HepG2 (cell line): ENCODE results near the gene LSM2. TPM values are rescaled to one million over a fixed set of nuclear protein-coding genes. Genes with fewer than 3 reads are reported as not detected.

Source experiments
- ATAC-seq: fragments of 200-7000 bp; cut with Tn5 transposase; 3 replicates; pipeline ENCODE4 v1.9.1; 2020; ENCODE audit warnings: mild to moderate bottlenecking, moderate library complexity
- BruUV-seq: library from RNA; stranded (reverse); fragments of 400-500 nt; replicated peaks from 2 replicates; lab custom pipeline; 2021; lab: Mats Ljungman, UMichigan
- CTCF ChIA-PET: fragments of 300-600 bp; formaldehyde crosslinking; extraction: SDS; loops from one replicate; lab custom pipeline; 2021; ENCODE audit warnings: low total read pairs, inconsistent platforms, low intra/inter-chr PET ratio; lab: Yijun Ruan, JAX
- POLR2A ChIA-PET: fragments of 350-600 bp; sonication (Branson Sonifier 250); formaldehyde crosslinking; loops from one replicate; lab custom pipeline; 2020; ENCODE audit warnings: antibody characterized with exemption, inconsistent platforms; lab: Yijun Ruan, JAX
- DNase-seq: peaks from one replicate; pipeline ENCODE4 v3.0.0-alpha.2; 2015; ENCODE audit warnings: low spot score
- FAIRE-seq: peaks from 3 replicates; lab custom pipeline; 2011; peaks lifted over from hg19 to GRCh38; lab: Jason Lieb, UNC
- H2AFZ ChIP-seq: one replicate; pipeline ENCODE4 v1.6.1; 2011; ENCODE audit warnings: low read length, inconsistent platforms
- H3K27ac ChIP-seq: fragments of 300-600 bp; 3 replicates; pipeline ENCODE4 v1.8.0; 2011; ENCODE audit warnings: mixed run types, mild to moderate bottlenecking, mixed read lengths, low read length, inconsistent platforms; ENCODE audit not compliant: insufficient read depth; ENCODE audit errors: extremely low read length
- H3K27me3 ChIP-seq, 2 experiments: fragments of 200-600 bp in 1 of 2; 2 replicates in 1 of 2; 3 replicates in 1 of 2; pipeline versions ENCODE4 v1.6.0 to v1.8.0; 2011; ENCODE audit warnings: low read length in 2 of 2, mild to moderate bottlenecking in 2 of 2, moderate library complexity in 2 of 2, inconsistent platforms in 1 of 2; ENCODE audit not compliant: insufficient read depth in 2 of 2, control insufficient read depth in 1 of 2
- H3K36me3 ChIP-seq, 2 experiments: fragments of 200-600 bp in 1 of 2; replicated peaks in 1 of 2; 2 replicates in 1 of 2; 3 replicates in 1 of 2; pipeline versions ENCODE4 v1.5.1 to v1.8.0; 2011; ENCODE audit warnings: low read length in 2 of 2, inconsistent platforms in 1 of 2; ENCODE audit not compliant: insufficient read depth in 2 of 2, control insufficient read depth in 1 of 2
- H3K4me1 ChIP-seq: 2 replicates; pipeline ENCODE4 v1.5.1; 2012; ENCODE audit warnings: low read length, inconsistent platforms; ENCODE audit not compliant: insufficient read depth
- H3K4me2 ChIP-seq: 2 replicates; pipeline ENCODE4 v1.6.0; 2011; ENCODE audit warnings: low read depth, low read length, inconsistent platforms
- H3K4me3 ChIP-seq, 3 experiments: fragments of 200-600 bp in 1 of 3; sonication (generic), shearing (Covaris generic) in 1 of 3; replicated peaks in 1 of 3; 2 replicates each; pipeline ENCODE4 v1.5.1; 2011 to 2016; ENCODE audit warnings: low read length in 3 of 3, inconsistent platforms in 2 of 3, low read depth in 2 of 3, mild to moderate bottlenecking in 2 of 3, control low read depth in 1 of 3, mixed read lengths in 1 of 3; ENCODE audit not compliant: insufficient read depth in 1 of 3
- H3K79me2 ChIP-seq: one replicate; pipeline ENCODE4 v1.6.1; 2011; ENCODE audit warnings: low read length, inconsistent platforms; ENCODE audit not compliant: insufficient read depth
- H3K9ac ChIP-seq: 2 replicates; pipeline ENCODE4 v1.6.0; 2011; ENCODE audit warnings: mild to moderate bottlenecking, low read depth, low read length, inconsistent platforms; ENCODE audit not compliant: insufficient read depth
- H3K9me3 ChIP-seq: 2 replicates; pipeline ENCODE4 v1.5.1; 2012; ENCODE audit warnings: mild to moderate bottlenecking, low read length
- H4K20me1 ChIP-seq: 2 replicates; pipeline ENCODE4 v1.6.0; 2011; ENCODE audit warnings: inconsistent platforms, mild to moderate bottlenecking, low read length, moderate library complexity; ENCODE audit not compliant: insufficient read depth
- AFF4 ChIP-seq: sonication (generic); formaldehyde crosslinking; IDR thresholded peaks from 2 replicates; pipeline ENCODE4 v1.4.0; 2020; ENCODE audit warnings: missing genetic modification reagents
- ARNT2 ChIP-seq: sonication (generic); formaldehyde crosslinking; IDR thresholded peaks from 2 replicates; pipeline ENCODE4 v1.8.0; 2022; ENCODE audit warnings: mild to moderate bottlenecking, low read depth, missing genetic modification reagents, moderate library complexity
- EED ChIP-seq: sonication (generic); formaldehyde crosslinking; IDR thresholded peaks from 2 replicates; pipeline ENCODE4 v1.5.0; 2020; ENCODE audit warnings: mild to moderate bottlenecking, missing genetic modification reagents
- GZF1 ChIP-seq: sonication (generic); formaldehyde crosslinking; IDR thresholded peaks from 2 replicates; pipeline ENCODE4 v1.5.1; 2020; ENCODE audit warnings: mild to moderate bottlenecking, missing genetic modification reagents
- HMG20A ChIP-seq: IDR thresholded peaks from 2 replicates; pipeline ENCODE4 v1.6.1; 2016; ENCODE audit warnings: borderline replicate concordance
- HNRNPLL ChIP-seq: fragments of 200-400 bp; formaldehyde crosslinking; IDR thresholded peaks from 2 replicates; pipeline ENCODE4 v1.6.1; 2017; ENCODE audit warnings: mild to moderate bottlenecking, low read depth, low read length; ENCODE audit not compliant: poor library complexity, severe bottlenecking
- MEF2D ChIP-seq: sonication (generic); formaldehyde crosslinking; IDR thresholded peaks from 2 replicates; pipeline ENCODE4 v1.5.1; 2020; ENCODE audit warnings: mild to moderate bottlenecking, missing genetic modification reagents
- NR0B2 ChIP-seq: sonication (generic); formaldehyde crosslinking; IDR thresholded peaks from 2 replicates; pipeline ENCODE4 v1.4.0; 2020; ENCODE audit warnings: mild to moderate bottlenecking, missing genetic modification reagents
- REL ChIP-seq: sonication (generic); formaldehyde crosslinking; conservative IDR thresholded peaks from 2 replicates; pipeline ENCODE4 v1.8.0; 2022; ENCODE audit warnings: mild to moderate bottlenecking, missing genetic modification reagents, moderate library complexity
- TBX2 ChIP-seq: sonication (generic); formaldehyde crosslinking; IDR thresholded peaks from 2 replicates; pipeline ENCODE4 v1.5.0; 2020; ENCODE audit warnings: missing genetic modification reagents, mild to moderate bottlenecking, borderline replicate concordance
- TCF12 ChIP-seq, 2 experiments: fragments of 450-650 bp in 1 of 2; sonication (generic) in 1 of 2; formaldehyde crosslinking in 1 of 2; IDR thresholded peaks; 2 replicates each; pipeline versions ENCODE4 v1.6.1 to v1.8.0; 2017 to 2022; ENCODE audit warnings: antibody characterized with exemption in 1 of 2, mild to moderate bottlenecking in 1 of 2, missing genetic modification reagents in 1 of 2, moderate library complexity in 1 of 2
- ZBTB38 ChIP-seq: sonication (generic); formaldehyde crosslinking; IDR thresholded peaks from 2 replicates; pipeline ENCODE4 v1.5.1; 2020; ENCODE audit warnings: mild to moderate bottlenecking, missing genetic modification reagents
- ZFY ChIP-seq: sonication (generic); formaldehyde crosslinking; IDR thresholded peaks from 2 replicates; pipeline ENCODE4 v1.4.0; 2020; ENCODE audit warnings: missing genetic modification reagents
- ZNF292 ChIP-seq: sonication (generic); formaldehyde crosslinking; IDR thresholded peaks from 2 replicates; pipeline ENCODE4 v1.8.1; 2022; ENCODE audit warnings: mild to moderate bottlenecking, low read depth, missing genetic modification reagents, borderline replicate concordance
- ZNF350 ChIP-seq: sonication (generic); formaldehyde crosslinking; IDR thresholded peaks from 2 replicates; pipeline ENCODE4 v1.4.0; 2020; ENCODE audit warnings: mild to moderate bottlenecking, low read depth, missing genetic modification reagents, borderline replicate concordance
- ZNF781 ChIP-seq: sonication (generic); formaldehyde crosslinking; IDR thresholded peaks from 2 replicates; pipeline ENCODE4 v1.5.1; 2020; ENCODE audit warnings: borderline replicate concordance, mild to moderate bottlenecking, missing genetic modification reagents; ENCODE audit errors: not compliant biosample characterization
- WGBS: methylation state at CpG from one replicate; pipeline ENCODE4 v1.1.6; 2017; ENCODE audit warnings: low lambda C conversion rate; 5-methylcytosine and 5-hydroxymethylcytosine counted together
- in situ Hi-C: cut with HindIII; loops from 2 replicates; pipeline ENCODE4 v1.10.0; 2017; ENCODE audit warnings: low pct_unique_long_range_greater_than_20kb; ENCODE audit not compliant: extremely low pct_ligation_motif_present
- intact Hi-C: fragments of 100-400 bp; cut with micrococcal nuclease; formaldehyde crosslinking; loops from one replicate; pipeline ENCODE4 v1.10.0; 2022; ENCODE audit not compliant: unreplicated experiment
- polyA plus RNA-seq, 8 experiments: library from polyadenylated mRNA; depleted of rRNA in 3 of 8; stranded (reverse) in 7 of 8; unstranded in 1 of 8; fragments of >200 nt; fragmentation: Illumina TruSeq in 4 of 8; extraction: Trizol in 4 of 8; gene quantifications; 2 replicates each; pipeline versions ENCODE4 v1.2.1 to v1.2.3, GENCODE V29; 2011 to 2016; ENCODE audit warnings: low read depth in 4 of 8, missing spikeins in 1 of 8, mixed read lengths in 1 of 8; ENCODE audit not compliant: insufficient read depth in 1 of 8
- total RNA-seq, 5 experiments: library from RNA; depleted of rRNA; stranded (reverse); fragments of >200 nt; fragmentation: Illumina TruSeq; extraction: Trizol; gene quantifications; 2 replicates each; pipeline ENCODE4 v1.2.3, GENCODE V29; 2016; ENCODE audit warnings: low read depth in 1 of 5
- TF ChIP-seq, protein P1 (sequence below): IDR thresholded peaks from 2 replicates; pipeline ENCODE4 v1.6.1; 2016; ENCODE audit warnings: low read depth, borderline replicate concordance

LSM2 gene
- total and polyA plus RNA-seq, 2 of the 13 experiments (the other 11 are each of a cell fraction or from before 2014, with no cell fraction given): 69.4 to 90.5 TPM

GRCh38 chr6:31775633-31776484, 30.9 kb downstream of the LSM2 start:
- peaks cover 57% of the 10 kb centered on the region for H3K4me1 ChIP-seq
- peak overlapping the region; percentile 35 to 72 (median 45); a peak in 5 of 6 replicates for H3K4me3 ChIP-seq
- FAIRE-seq: no peak
- H3K9ac ChIP-seq: peak overlapping the region; percentile 62
- no peaks in the 10 kb centered on the region for H4K20me1 ChIP-seq
- H3K9me3 ChIP-seq: no peaks in the 10 kb centered on the region
- in situ Hi-C loops: no loop called here
- intact Hi-C loops: loop anchor here (10.0 kb wide), 1 partner anchor 149 kb away; the partner anchor contains the start of gene C2
- peaks cover 14% of the 10 kb centered on the region in 2 experiments; a peak in 4 of 5 replicates for H3K36me3 ChIP-seq
- ChIA-PET POLR2A (interaction anchor here (1.0 to 9.0 kb wide), 20 partner anchors 8 to 175 kb away, joined by 3 to 279 read pairs (median 6); partner anchors contain the start of genes ABHD16A, APOM, BAG6 and CLIC1), CTCF (no interaction called here)
- ATAC-seq: peak; percentile 27
- H3K4me2 ChIP-seq: peak overlapping the region; percentile 88
- H3K79me2 ChIP-seq: no peaks in the 10 kb centered on the region
- no peak for DNase-seq
- H3K27me3 ChIP-seq: no peaks in the 10 kb centered on the region
- H2AFZ ChIP-seq: no peak overlapping the region
- WGBS: 40% methylated on average over 22 of the region's 32 CpGs
- H3K27ac ChIP-seq: no peak overlapping the region
- BruUV-seq: no TSS peak
- TF ChIP-seq ZFY (CRISPR knock-in tag) (peak; percentile 47; the same call in 1 of the 2 replicates), NR0B2 (CRISPR knock-in tag) (0 out of 2 replicates have a peak, but pooled peaks have one; percentile 27), TCF12 (IDR thresholded peaks at IDR 0.05) (no peak), TCF12 (CRISPR knock-in tag; IDR thresholded peaks at IDR 0.05) (no peak), HNRNPLL (peak; percentile 18), HMG20A (CRISPR knock-in tag) (0 out of 2 replicates have a peak, but pooled peaks have one; percentile 19), TBX2 (CRISPR knock-in tag) (peak; percentile 66), MEF2D (no peak; the same call in 1 of the 2 replicates), ZNF350 (CRISPR knock-in tag) (no peak; the same call in 1 of the 2 replicates), AFF4 (CRISPR knock-in tag) (no peak), GZF1 (CRISPR knock-in tag) (peak; percentile 44; the same call in 1 of the 2 replicates), ZNF781 (CRISPR knock-in tag) (peak; percentile 40), REL (CRISPR knock-in tag) (no peak), ZNF292 (CRISPR knock-in tag) (peak; percentile 9; the same call in 1 of the 2 replicates), ZBTB38 (CRISPR knock-in tag) (peak; percentile 61; the same call in 1 of the 2 replicates), EED (CRISPR knock-in tag) (no peak), ARNT2 (0 out of 2 replicates have a peak, but pooled peaks have one; percentile 49)
- TF ChIP-seq, protein P1, sequence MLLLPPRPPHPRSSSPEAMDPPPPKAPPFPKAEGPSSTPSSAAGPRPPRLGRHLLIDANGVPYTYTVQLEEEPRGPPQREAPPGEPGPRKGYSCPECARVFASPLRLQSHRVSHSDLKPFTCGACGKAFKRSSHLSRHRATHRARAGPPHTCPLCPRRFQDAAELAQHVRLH (CRISPR knock-in tag): 0 out of 2 replicates have a peak, but pooled peaks have one; percentile 15
